ENCODE measurements around the gene OR4E2. TPM values are rescaled to one million over a fixed set of nuclear protein-coding genes. Genes with fewer than 3 reads are reported as not detected.

Gene OR4E2
- total and polyA plus RNA-seq, 2 donors (not counting 1 experiment from before 2014, with no cell fraction given): not detected

- no peaks in the 10 kb centered on the region for H3K27me3 ChIP-seq (ENCODE audit: control insufficient read depth, insufficient read depth, low read length)
- H3K4me3 ChIP-seq (replicated peaks in 1 of 4; ENCODE audit: control extremely low read depth in 1 of 4, insufficient read depth in 1 of 4, low read depth in 3 of 4, low read length in 4 of 4): no peak overlapping the region
- H3K9ac ChIP-seq (ENCODE audit: insufficient read depth, low read length): no peak overlapping the region
- no peak for DNase-seq (ENCODE audit: low read depth in 2 of 2)
- no peak overlapping the region for H2AFZ ChIP-seq (ENCODE audit: low read length)
- H3K36me3 ChIP-seq (ENCODE audit: control insufficient read depth, insufficient read depth, low read length): no peaks in the 10 kb centered on the region
- H3K79me2 ChIP-seq (ENCODE audit: control insufficient read depth, insufficient read depth, low read length): no peaks in the 10 kb centered on the region
- no peaks in the 10 kb centered on the region for H3K9me3 ChIP-seq (ENCODE audit: control insufficient read depth, insufficient read depth, low read depth, low read length)
- H3K4me1 ChIP-seq (ENCODE audit: control insufficient read depth, extremely low read depth, insufficient read depth, low read length): no peaks in the 10 kb centered on the region
- H4K20me1 ChIP-seq (ENCODE audit: control insufficient read depth, extremely low read depth, insufficient read depth, low read length): no peaks in the 10 kb centered on the region
- H3K4me2 ChIP-seq (ENCODE audit: extremely low read depth, insufficient read depth, low read length): no peak overlapping the region
- TF ChIP-seq EZH2 (IDR thresholded peaks at IDR 0.05; ENCODE audit: low read length, missing control alignments): no peak
- no peak for TF ChIP-seq CTCF (conservative IDR thresholded peaks at IDR 0.05 in 1 of 2, IDR thresholded peaks at IDR 0.05 in 1 of 2; ENCODE audit: low read depth in 1 of 2, low read length in 2 of 2)
- no peak overlapping the region for H3K27ac ChIP-seq (ENCODE audit: insufficient read depth, low read length)
Measured at GRCh38 chr14:21704338-21704737, 50.7 kb downstream of the OR4E2 start.

DNA sequence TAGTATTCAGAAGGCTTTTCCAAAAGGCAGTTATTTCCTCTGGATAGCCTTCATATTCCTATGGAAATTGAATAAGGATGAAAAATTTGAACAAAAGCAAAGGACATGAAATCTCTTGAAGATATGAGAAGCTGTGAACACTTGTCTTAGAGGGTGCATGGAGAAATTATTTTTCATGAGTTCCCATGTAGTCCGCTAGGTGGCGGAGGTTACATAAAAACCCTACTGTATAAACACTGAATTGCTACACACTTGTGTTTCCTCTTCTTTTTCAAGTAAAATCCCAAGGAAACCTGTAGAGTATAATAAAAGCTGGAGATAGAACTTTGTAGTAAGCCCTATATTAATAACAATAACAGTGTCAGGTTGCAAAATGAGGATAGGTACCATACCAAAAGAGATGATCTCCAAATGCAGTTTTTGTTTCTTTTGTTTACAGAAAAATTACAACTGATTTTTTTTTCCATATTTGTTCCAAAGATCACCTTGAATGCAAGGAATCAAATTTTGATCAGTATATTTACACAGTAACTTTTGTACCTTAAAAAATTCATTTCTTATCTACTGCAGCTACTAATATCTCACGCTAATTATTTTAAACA is 57.8 kb downstream of the OR4E2 start:
- H3K27me3 ChIP-seq (ENCODE audit: control insufficient read depth, insufficient read depth, low read length): no peaks in the 10 kb centered on the region
- no peaks in the 10 kb centered on the region for H3K36me3 ChIP-seq (ENCODE audit: control insufficient read depth, insufficient read depth, low read length)
- peak; percentile 18 to 50 for DNase-seq (ENCODE audit: low read depth in 2 of 2)
- H4K20me1 ChIP-seq (ENCODE audit: control insufficient read depth, extremely low read depth, insufficient read depth, low read length): no peaks in the 10 kb centered on the region
- no peaks in the 10 kb centered on the region for H3K79me2 ChIP-seq (ENCODE audit: control insufficient read depth, insufficient read depth, low read length)
- H2AFZ ChIP-seq (ENCODE audit: low read length): no peak overlapping the region
- H3K4me3 ChIP-seq (replicated peaks in 1 of 4; ENCODE audit: control extremely low read depth in 1 of 4, insufficient read depth in 1 of 4, low read depth in 3 of 4, low read length in 4 of 4): no peak overlapping the region
- TF ChIP-seq CTCF (conservative IDR thresholded peaks at IDR 0.05 in 1 of 2, IDR thresholded peaks at IDR 0.05 in 1 of 2; ENCODE audit: low read depth in 1 of 2, low read length in 2 of 2) (peak; percentile 69 to 81), EZH2 (IDR thresholded peaks at IDR 0.05; ENCODE audit: low read length, missing control alignments) (no peak)
- H3K4me2 ChIP-seq (ENCODE audit: extremely low read depth, insufficient read depth, low read length): no peak overlapping the region
- H3K4me1 ChIP-seq (ENCODE audit: control insufficient read depth, extremely low read depth, insufficient read depth, low read length): no peaks in the 10 kb centered on the region
- H3K27ac ChIP-seq (ENCODE audit: insufficient read depth, low read length): no peak overlapping the region
- H3K9ac ChIP-seq (ENCODE audit: insufficient read depth, low read length): no peak overlapping the region
- H3K9me3 ChIP-seq (ENCODE audit: control insufficient read depth, insufficient read depth, low read depth, low read length): no peaks in the 10 kb centered on the region

- Histone ChIP-seq H3K36me3 (ENCODE audit: control insufficient read depth, insufficient read depth, low read length) (no peaks in the 10 kb centered on the region), H2AFZ (ENCODE audit: low read length) (no peak overlapping the region), H3K79me2 (ENCODE audit: control insufficient read depth, insufficient read depth, low read length) (no peaks in the 10 kb centered on the region), H3K4me1 (ENCODE audit: control insufficient read depth, extremely low read depth, insufficient read depth, low read length) (no peaks in the 10 kb centered on the region), H3K9me3 (ENCODE audit: control insufficient read depth, insufficient read depth, low read depth, low read length) (no peaks in the 10 kb centered on the region), H3K4me3 (replicated peaks in 1 of 4; ENCODE audit: control extremely low read depth in 1 of 4, insufficient read depth in 1 of 4, low read depth in 3 of 4, low read length in 4 of 4) (no peak overlapping the region), H3K27ac (ENCODE audit: insufficient read depth, low read length) (no peak overlapping the region), H4K20me1 (ENCODE audit: control insufficient read depth, extremely low read depth, insufficient read depth, low read length) (no peaks in the 10 kb centered on the region), H3K9ac (ENCODE audit: insufficient read depth, low read length) (no peak overlapping the region), H3K4me2 (ENCODE audit: extremely low read depth, insufficient read depth, low read length) (no peak overlapping the region), H3K27me3 (ENCODE audit: control insufficient read depth, insufficient read depth, low read length) (no peaks in the 10 kb centered on the region)
- TF ChIP-seq EZH2 (IDR thresholded peaks at IDR 0.05; ENCODE audit: low read length, missing control alignments) (no peak), CTCF (conservative IDR thresholded peaks at IDR 0.05 in 1 of 2, IDR thresholded peaks at IDR 0.05 in 1 of 2; ENCODE audit: low read depth in 1 of 2, low read length in 2 of 2) (no peak)
- DNase-seq (ENCODE audit: low read depth in 2 of 2): no peak
Measured at GRCh38 chr14:21712036-21712435, 58.4 kb downstream of the OR4E2 start.

All from fibroblast of lung (primary cell).